IPS DF 6.9 (cell line): ENCODE data around the gene CD52.

ENCODE experiments used
- DNase-seq: peaks from one replicate; pipeline ENCODE4 v3.0.0-alpha.2; 2013; ENCODE audit warnings: low read depth, low spot score
- H3K27ac ChIP-seq: one replicate; pipeline ENCODE4 v1.5.1; 2013; ENCODE audit warnings: low read length, control low read depth
- H3K27me3 ChIP-seq: 2 replicates; pipeline ENCODE4 v1.6.1; 2013; ENCODE audit warnings: mild to moderate bottlenecking, low read length; ENCODE audit not compliant: control insufficient read depth, insufficient read depth
- H3K36me3 ChIP-seq: 2 replicates; pipeline ENCODE4 v1.6.1; 2013; ENCODE audit warnings: low read length; ENCODE audit not compliant: control insufficient read depth, insufficient read depth
- H3K4me1 ChIP-seq: 2 replicates; pipeline ENCODE4 v1.6.1; 2013; ENCODE audit warnings: low read length; ENCODE audit not compliant: control insufficient read depth, insufficient read depth
- H3K4me3 ChIP-seq: 2 replicates; pipeline ENCODE4 v1.5.1; 2013; ENCODE audit warnings: mild to moderate bottlenecking, low read length
- H3K9me3 ChIP-seq: 2 replicates; pipeline ENCODE4 v1.6.1; 2013; ENCODE audit warnings: low read length, inconsistent platforms; ENCODE audit not compliant: control insufficient read depth, insufficient read depth
- WGBS: extraction: QIAGEN DNeasy Blood & Tissue Kit; methylation state at CpG from one replicate; pipeline ENCODE4 v1.1.7; 2013; ENCODE audit warnings: mixed read lengths, missing lambda C conversion rate; ENCODE audit not compliant: insufficient read length, insufficient coverage; 5-methylcytosine and 5-hydroxymethylcytosine counted together

The CD52 gene

GRCh38 chr1:26284597-26285347 lies 33.0 kb upstream of the CD52 start:
- H3K4me1 ChIP-seq, result peaks cover 20% of the 10 kb centered on the region
- no CpG with 5 or more reads among the region's 22 CpGs for WGBS
- no peak for DNase-seq
- H3K9me3 ChIP-seq, result no peaks in the 10 kb centered on the region
- no peak overlapping the region; the same call in 1 of the 2 replicates for H3K4me3 ChIP-seq
- no peaks in the 10 kb centered on the region for H3K36me3 ChIP-seq
- no peak overlapping the region for H3K27ac ChIP-seq
- no peaks in the 10 kb centered on the region for H3K27me3 ChIP-seq

GRCh38 chr1:26285366-26286063 lies 32.2 kb upstream of the CD52 start:
- DNase-seq, result no peak
- H3K4me3 ChIP-seq, result no peak overlapping the region
- no peaks in the 10 kb centered on the region for H3K36me3 ChIP-seq
- no peak overlapping the region for H3K27ac ChIP-seq
- WGBS, result no CpG with 5 or more reads among the region's 19 CpGs
- H3K27me3 ChIP-seq, result no peaks in the 10 kb centered on the region
- H3K9me3 ChIP-seq, result no peaks in the 10 kb centered on the region
- peaks cover 24% of the 10 kb centered on the region for H3K4me1 ChIP-seq

GRCh38 chr1:26286064-26286416 lies 31.7 kb upstream of the CD52 start:
- H3K36me3 ChIP-seq, result no peaks in the 10 kb centered on the region
- no peak for DNase-seq
- no peaks in the 10 kb centered on the region for H3K9me3 ChIP-seq
- H3K4me3 ChIP-seq, result no peak overlapping the region
- no peak overlapping the region for H3K27ac ChIP-seq
- peaks cover 25% of the 10 kb centered on the region for H3K4me1 ChIP-seq
- WGBS, result no CpG with 5 or more reads among the region's 2 CpGs
- no peaks in the 10 kb centered on the region for H3K27me3 ChIP-seq

GRCh38 chr1:26287033-26287711 lies 30.6 kb upstream of the CD52 start:
- H3K27me3 ChIP-seq, result no peaks in the 10 kb centered on the region
- no peak overlapping the region for H3K27ac ChIP-seq
- WGBS, result no CpG with 5 or more reads among the region's 8 CpGs
- no peak overlapping the region for H3K4me3 ChIP-seq
- H3K36me3 ChIP-seq, result no peaks in the 10 kb centered on the region
- peaks cover 19% of the 10 kb centered on the region for H3K4me1 ChIP-seq
- no peak for DNase-seq
- H3K9me3 ChIP-seq, result no peaks in the 10 kb centered on the region

- H3K4me1 ChIP-seq, result peaks cover 13% of the 10 kb centered on the region
- no peak overlapping the region for H3K27ac ChIP-seq
- no peak overlapping the region for H3K4me3 ChIP-seq
- no CpG with 5 or more reads among the region's 5 CpGs for WGBS
- no peaks in the 10 kb centered on the region for H3K9me3 ChIP-seq
- no peak for DNase-seq
- no peaks in the 10 kb centered on the region for H3K27me3 ChIP-seq
- H3K36me3 ChIP-seq, result no peaks in the 10 kb centered on the region
Measured at GRCh38 chr1:26287811-26288210, 29.9 kb upstream of the CD52 start.

- H3K4me1 ChIP-seq, result peaks cover 13% of the 10 kb centered on the region
- no peaks in the 10 kb centered on the region for H3K36me3 ChIP-seq
- WGBS, result no CpG with 5 or more reads among the region's 5 CpGs
- H3K27me3 ChIP-seq, result no peaks in the 10 kb centered on the region
- DNase-seq, result no peak
- H3K27ac ChIP-seq, result no peak overlapping the region
- H3K9me3 ChIP-seq, result no peaks in the 10 kb centered on the region
- no peak overlapping the region for H3K4me3 ChIP-seq
Measured at GRCh38 chr1:26288311-26288941, 29.3 kb upstream of the CD52 start.

GRCh38 chr1:26289158-26290059 lies 28.3 kb upstream of the CD52 start:
- no peak for DNase-seq
- no peak overlapping the region for H3K4me3 ChIP-seq
- no peaks in the 10 kb centered on the region for H3K27me3 ChIP-seq
- H3K36me3 ChIP-seq, result no peaks in the 10 kb centered on the region
- no peaks in the 10 kb centered on the region for H3K9me3 ChIP-seq
- WGBS, result no CpG with 5 or more reads among the region's 21 CpGs
- peaks cover 13% of the 10 kb centered on the region for H3K4me1 ChIP-seq
- H3K27ac ChIP-seq, result no peak overlapping the region

GRCh38 chr1:26290122-26290881 lies 27.5 kb upstream of the CD52 start:
- no peaks in the 10 kb centered on the region for H3K36me3 ChIP-seq
- H3K9me3 ChIP-seq, result no peaks in the 10 kb centered on the region
- no peak overlapping the region for H3K27ac ChIP-seq
- no peak for DNase-seq
- no peaks in the 10 kb centered on the region for H3K27me3 ChIP-seq
- WGBS, result no CpG with 5 or more reads among the region's 11 CpGs
- H3K4me3 ChIP-seq, result no peak overlapping the region
- peaks cover 11% of the 10 kb centered on the region for H3K4me1 ChIP-seq

GRCh38 chr1:26290882-26291261 lies 26.9 kb upstream of the CD52 start:
- Histone ChIP-seq H3K4me3 (no peak overlapping the region), H3K9me3 (no peaks in the 10 kb centered on the region), H3K27ac (no peak overlapping the region), H3K36me3 (no peaks in the 10 kb centered on the region), H3K4me1 (peaks cover 9% of the 10 kb centered on the region), H3K27me3 (no peaks in the 10 kb centered on the region)
- WGBS, result no CpG with 5 or more reads among the region's 11 CpGs
- no peak for DNase-seq
